WI38 (cell line): Measurements from ENCODE around the gene SLC26A1.
"Not testable (repeated sequence)": the region's sequence is repeated elsewhere in the genome, so short reads cannot be mapped to it uniquely, and the experiment has no call there.

Experiments
- H3K4me3 ChIP-seq: 2 replicates; pipeline ENCODE4 v1.5.1; 2011; ENCODE audit warnings: low read depth, mild to moderate bottlenecking, control low read depth, low read length
- CTCF ChIP-seq: IDR thresholded peaks from 2 replicates; pipeline ENCODE4 v1.5.1; 2012; ENCODE audit warnings: low read depth, mild to moderate bottlenecking, control low read depth, low read length

Gene SLC26A1

GRCh38 chr4:1001561-1002130, 8.4 kb upstream of the SLC26A1 start:
- no peak overlapping the region for H3K4me3 ChIP-seq
- no peak for TF ChIP-seq CTCF

GRCh38 chr4:1000686-1001260, 7.6 kb upstream of the SLC26A1 start:
- no peak for TF ChIP-seq CTCF
- no peak overlapping the region for H3K4me3 ChIP-seq

- H3K4me3 ChIP-seq: no peak overlapping the region
- TF ChIP-seq CTCF: no peak
Observed at GRCh38 chr4:999882-1000425, 6.8 kb upstream of the SLC26A1 start.

GRCh38 chr4:999240-999863, 6.1 kb upstream of the SLC26A1 start:
- not testable (repeated sequence) for H3K4me3 ChIP-seq

GRCh38 chr4:998096-998691, 5.0 kb upstream of the SLC26A1 start:
- TF ChIP-seq CTCF: no peak
- H3K4me3 ChIP-seq: no peak overlapping the region

GRCh38 chr4:997375-998071, 4.3 kb upstream of the SLC26A1 start:
- no peak for TF ChIP-seq CTCF
- 0 out of 2 replicates have a peak overlapping the region, but pooled peaks have one; percentile 10 for H3K4me3 ChIP-seq

GRCh38 chr4:996997-997374, 3.8 kb upstream of the SLC26A1 start:
- H3K4me3 ChIP-seq: no peak overlapping the region

More at GRCh38 chr4:996997-997374, 3.8 kb upstream of the SLC26A1 start:
- no peak for TF ChIP-seq CTCF
